NCI-H748 (cell line): ENCODE data around the gene DAPK3.
"Not testable (repeated sequence)": the region's sequence is repeated elsewhere in the genome, so short reads cannot be mapped to it uniquely, and the experiment has no call there.

Source experiments
- DNase-seq: peaks from one replicate; lab custom pipeline; 2025; ENCODE audit not compliant: unreplicated experiment; lab: John Stamatoyannopoulos, UW

The DAPK3 gene

GRCh38 chr19:3955688-3956087, 15.2 kb downstream of the DAPK3 start:
- no peak for DNase-seq

- DNase-seq: not testable (repeated sequence)
Measured at GRCh38 chr19:3955276-3955675, 15.6 kb downstream of the DAPK3 start.

DNA sequence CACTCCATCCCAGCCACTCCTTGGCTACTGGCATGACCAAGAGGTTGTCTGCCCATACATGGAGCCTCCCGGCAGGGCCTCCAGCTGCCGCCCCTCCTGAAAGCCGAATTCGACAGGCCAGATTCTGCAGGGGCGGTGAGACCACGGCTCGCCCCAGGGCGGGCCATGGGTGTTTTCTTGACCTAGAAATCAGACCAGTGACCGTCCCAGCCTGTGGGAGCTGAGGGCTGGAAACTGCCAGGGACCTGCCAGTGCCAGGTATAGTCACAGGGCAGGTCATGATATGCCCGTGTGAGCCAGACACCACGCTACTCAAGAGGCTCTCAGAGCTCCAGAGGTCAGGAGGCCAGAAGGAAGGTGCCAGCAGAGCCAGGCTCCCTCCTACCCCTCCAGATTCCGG, 16.8 kb downstream of the DAPK3 start:
- no peak for DNase-seq

DNA sequence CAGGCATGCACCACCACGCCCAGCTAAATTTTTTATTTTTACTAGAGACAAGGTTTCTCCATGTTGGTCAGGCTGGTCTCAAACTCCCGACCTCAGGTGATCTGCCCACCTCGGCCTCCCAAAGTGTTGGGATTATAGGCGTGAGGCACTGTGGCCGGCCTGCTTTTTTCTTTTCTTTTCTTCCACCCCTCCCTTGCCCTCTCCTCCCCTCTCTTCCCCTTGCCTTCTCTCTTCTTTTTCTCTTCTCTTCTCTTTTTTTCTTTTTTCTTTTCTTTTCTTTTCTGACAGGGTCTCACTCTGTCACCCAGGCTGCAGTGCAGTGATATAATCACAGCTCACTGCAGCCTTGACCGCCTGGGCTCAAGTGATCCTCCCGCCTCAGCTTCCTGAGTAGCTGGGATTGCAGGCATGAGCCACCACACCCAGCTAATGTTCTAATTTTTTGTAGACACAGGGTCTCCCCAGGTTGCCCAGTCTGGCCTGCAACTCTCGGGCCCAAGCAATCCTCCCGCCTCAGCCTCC, 18.1 kb downstream of the DAPK3 start:
- DNase-seq: not testable (repeated sequence)

GRCh38 chr19:3950871-3951861, 19.7 kb downstream of the DAPK3 start:
- DNase-seq: no peak

DNA sequence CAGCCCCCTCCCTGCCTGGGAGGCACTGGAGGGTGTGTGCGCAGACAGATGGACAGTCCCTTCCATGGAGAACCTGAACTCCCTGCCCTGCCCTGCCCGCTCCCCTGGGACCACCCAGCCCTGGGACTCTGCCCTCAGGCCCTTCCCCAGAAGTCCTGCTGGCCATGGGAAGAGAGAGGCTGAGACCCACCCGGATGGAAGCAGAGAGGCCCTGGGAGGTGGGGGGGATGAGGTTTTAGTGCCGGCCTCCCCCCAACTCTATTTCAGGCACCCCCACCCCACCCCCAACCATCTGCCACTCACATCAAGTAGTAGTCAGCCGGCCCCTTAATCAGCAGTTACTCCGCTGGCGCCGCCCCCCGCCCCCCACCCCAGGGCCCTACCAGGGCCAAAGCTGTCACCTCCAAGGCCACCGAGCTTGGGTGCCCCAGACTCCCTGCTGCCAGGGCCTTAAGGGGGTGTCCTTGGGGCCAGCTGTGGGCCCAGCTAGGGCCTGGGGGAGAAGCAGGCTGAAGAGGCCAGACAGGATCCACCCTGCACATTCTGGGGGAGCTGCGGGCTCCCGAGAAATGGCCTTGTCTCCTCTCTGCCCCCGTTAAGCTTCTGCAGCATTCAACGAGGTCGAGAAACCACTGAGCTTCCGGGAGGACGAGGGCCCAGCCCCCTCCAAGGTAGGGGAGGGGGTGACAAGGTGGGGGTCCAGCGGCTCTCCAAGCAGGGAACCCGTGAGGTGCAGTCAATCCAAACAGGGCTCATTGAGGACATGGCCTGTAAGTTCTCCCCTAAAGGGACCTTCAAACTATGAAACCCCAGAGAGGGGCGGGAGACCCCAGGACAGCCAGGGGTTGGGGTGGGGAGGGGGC, 20.7 kb downstream of the DAPK3 start:
- DNase-seq: no peak

GRCh38 chr19:3949294-3949693, 21.6 kb downstream of the DAPK3 start:
- DNase-seq: no peak

- DNase-seq: not testable (repeated sequence)
Measured at GRCh38 chr19:3947316-3947933, 23.5 kb downstream of the DAPK3 start.

GRCh38 chr19:3945838-3946237, 25.1 kb downstream of the DAPK3 start:
- DNase-seq: no peak

DNA sequence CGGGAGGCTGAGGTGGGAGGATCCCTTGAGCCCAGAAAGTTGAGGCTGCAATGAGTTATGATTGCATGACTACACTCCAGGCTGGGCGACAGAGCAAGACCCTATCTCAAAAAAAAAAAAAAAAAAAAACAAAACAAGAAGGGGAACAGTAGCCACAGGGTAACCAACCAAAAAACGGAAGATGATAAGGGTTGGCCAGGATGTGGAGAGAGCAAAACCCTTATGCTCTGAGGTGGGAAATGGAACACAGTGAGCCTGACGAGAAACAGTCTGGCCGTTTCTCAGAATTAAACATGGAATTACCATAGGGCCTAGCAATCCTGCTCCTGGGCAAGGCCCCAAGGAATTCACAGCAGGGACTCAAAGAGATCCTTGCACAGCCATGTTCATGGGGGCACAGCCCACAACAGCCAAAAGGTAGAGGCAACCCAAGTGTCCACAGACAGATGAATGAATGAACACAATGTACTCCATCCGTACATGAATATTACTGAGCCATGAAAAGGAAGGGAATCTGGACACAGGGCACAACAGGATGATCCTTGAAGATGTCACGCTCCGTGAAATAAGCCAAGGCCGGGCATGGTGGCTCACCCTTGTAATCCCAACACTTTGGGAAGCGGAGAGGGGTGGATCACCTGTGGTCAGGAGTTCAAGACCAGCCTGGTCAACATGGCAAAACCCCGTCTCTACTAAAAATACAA, 26.7 kb downstream of the DAPK3 start:
- DNase-seq: no peak

DNA sequence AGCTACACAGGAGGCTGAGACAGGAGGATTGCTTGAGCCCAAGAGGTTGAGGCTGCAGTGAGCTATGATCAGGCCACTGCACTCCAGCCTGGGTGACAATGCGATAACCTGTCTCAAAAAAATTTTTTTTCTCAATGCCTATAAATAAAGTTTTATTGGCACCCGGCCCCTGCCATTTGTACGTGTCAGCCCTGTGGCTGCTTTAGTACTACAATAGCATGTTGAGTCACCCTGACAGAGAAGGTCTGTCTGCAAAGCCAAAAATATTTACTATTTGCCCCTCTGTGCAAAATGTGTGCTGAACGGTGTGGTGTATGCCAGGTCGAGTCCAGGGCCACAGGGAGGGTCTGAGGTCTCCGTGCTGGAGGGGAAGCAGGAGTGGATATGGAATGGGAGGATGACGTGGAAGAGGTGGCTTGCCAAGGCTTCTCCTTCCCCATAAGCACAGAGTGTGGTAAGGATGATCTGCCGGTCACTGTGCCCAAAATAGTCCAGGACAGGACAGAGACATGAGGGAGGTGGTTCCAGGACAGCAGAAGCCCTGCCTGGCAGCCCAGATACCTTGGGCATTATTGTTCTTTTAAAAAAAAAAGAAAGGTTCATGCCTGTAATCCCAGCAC, 28.0 kb downstream of the DAPK3 start:
- DNase-seq: no peak

- DNase-seq: not testable (repeated sequence)
Measured at GRCh38 chr19:3938300-3938950, 32.5 kb downstream of the DAPK3 start.

- DNase-seq: no peak
Measured at GRCh38 chr19:3936506-3937442, 34.1 kb downstream of the DAPK3 start.

DNA sequence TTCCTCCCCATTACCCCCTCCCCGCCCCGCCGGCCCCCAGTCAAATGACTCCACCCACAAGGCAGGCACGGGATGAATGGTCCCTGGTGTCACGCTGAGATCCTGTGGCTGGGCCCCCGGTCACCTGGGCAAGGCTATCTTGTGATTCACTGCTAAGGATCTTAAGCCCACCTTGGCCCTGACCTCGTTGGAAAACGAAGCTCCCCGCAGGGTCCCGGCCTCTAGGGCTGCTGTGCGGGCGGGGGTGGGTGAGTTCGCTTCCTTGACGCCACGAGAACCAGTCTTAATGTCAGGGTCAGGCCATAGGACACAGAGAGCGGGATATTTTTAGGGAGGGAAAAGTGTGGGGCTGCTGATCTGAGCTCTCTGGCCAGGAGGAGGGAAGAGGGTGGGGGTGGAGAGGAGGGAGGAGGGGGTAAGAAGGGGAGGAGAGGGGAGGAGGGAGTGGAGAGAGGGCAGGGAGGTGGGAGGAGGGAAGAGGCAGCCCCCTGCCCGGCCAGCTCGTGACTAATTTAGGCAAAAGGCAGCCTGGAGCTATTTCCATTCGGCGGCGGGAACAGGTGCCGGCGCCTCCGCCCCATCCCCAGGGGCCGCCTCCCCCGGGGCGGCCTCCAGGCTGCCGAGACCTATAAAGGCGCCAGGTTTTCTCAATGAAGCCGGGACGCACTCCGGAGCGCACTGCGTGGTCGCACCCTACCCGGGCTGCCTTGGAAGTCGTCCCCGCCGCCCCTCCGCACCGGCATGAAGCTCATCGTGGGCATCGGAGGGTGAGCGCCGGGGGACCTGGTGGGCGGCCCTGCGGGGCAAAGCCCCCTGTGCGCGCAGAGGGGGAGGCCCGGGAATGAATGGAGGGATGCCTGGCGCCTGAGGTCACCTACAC, 37.7 kb downstream of the DAPK3 start, which contains the start of gene NMRK2:
NMRK2 (plus strand) TSS at position 139 of the 880 bp plus-strand sequence; CDS start at position 742, 603 bp downstream.
- DNase-seq: no peak

- no peak for DNase-seq
Measured at GRCh38 chr19:3931041-3931440, 39.9 kb downstream of the DAPK3 start.

- no peak for DNase-seq
Measured at GRCh38 chr19:3923912-3924311, 47.0 kb downstream of the DAPK3 start.

- no peak for DNase-seq
Measured at GRCh38 chr19:3923096-3923758, 47.7 kb downstream of the DAPK3 start.
